Kidney (tissue), 14 donors: Measurements from ENCODE around the gene MUC3A. TPM values are rescaled to one million over a fixed set of nuclear protein-coding genes. Genes with fewer than 3 reads are reported as not detected.

ENCODE experiments used
- DNase-seq, 5 donors: peaks; one replicate each; pipeline ENCODE4 v3.0.0-alpha.2; 2013 to 2020
- FAIRE-seq: peaks from 2 replicates; lab custom pipeline; 2012; peaks lifted over from hg19 to GRCh38; lab: Jason Lieb, UNC
- H3K27ac ChIP-seq, 2 donors: one replicate each; pipeline ENCODE4 v1.7.0; 2013; ENCODE audit warnings: low read depth in 2 of 2, low read length in 2 of 2, inconsistent platforms in 1 of 2
- H3K27me3 ChIP-seq: one replicate; pipeline ENCODE4 v1.7.1; 2013; ENCODE audit warnings: low read length, inconsistent platforms; ENCODE audit not compliant: control insufficient read depth, insufficient read depth
- H3K36me3 ChIP-seq, 3 donors: one replicate each; pipeline versions ENCODE4 v1.7.0 to v1.7.1; 2013; ENCODE audit warnings: low read length in 3 of 3, control low read depth in 1 of 3, inconsistent platforms in 1 of 3; ENCODE audit not compliant: insufficient read depth in 3 of 3, control insufficient read depth in 2 of 3
- H3K4me1 ChIP-seq, 3 donors: one replicate each; pipeline versions ENCODE4 v1.7.0 to v1.7.1; 2013; ENCODE audit warnings: low read length in 3 of 3, inconsistent platforms in 1 of 3, low read depth in 1 of 3; ENCODE audit not compliant: control insufficient read depth in 2 of 3, insufficient read depth in 2 of 3
- H3K4me3 ChIP-seq, 3 donors: one replicate each; pipeline versions ENCODE4 v1.7.0 to v1.8.1; 2013; ENCODE audit warnings: low read length in 3 of 3, control low read depth in 1 of 3, inconsistent platforms in 1 of 3
- H3K9ac ChIP-seq, 3 donors: one replicate each; pipeline versions ENCODE4 v1.7.0 to v1.7.1; 2013; ENCODE audit warnings: low read length in 3 of 3, control low read depth in 1 of 3, inconsistent platforms in 1 of 3
- H3K9me3 ChIP-seq, 3 donors: one replicate each; pipeline versions ENCODE4 v1.7.0 to v1.7.1; 2013; ENCODE audit warnings: low read length in 3 of 3, control low read depth in 1 of 3, inconsistent platforms in 1 of 3; ENCODE audit not compliant: control insufficient read depth in 2 of 3, insufficient read depth in 1 of 3
- intact Hi-C: fragments of 100-400 bp; cut with DNase I; formaldehyde crosslinking; loops from one replicate; pipeline ENCODE4 v1.11.1; 2022
- polyA plus RNA-seq: library from polyadenylated mRNA; stranded (reverse); fragments of 350-450 nt; fragmentation: Illumina TruSeq; extraction: RNeasy Lipid Tissue Mini Kit (QIAGEN cat#74804); gene quantifications from one replicate; pipeline ENCODE4 v1.2.3, GENCODE V29; 2014; ENCODE audit warnings: low read depth, low replicate concordance; ENCODE audit not compliant: insufficient read depth
- total RNA-seq: library from RNA; stranded (reverse); fragmentation: NEBNext Ultra II Directional; extraction: Animal tissue kit (Norgen Biotek cat#: 25700); gene quantifications from one replicate; pipeline ENCODE4 v1.2.1, GENCODE V29; 2021
- TF ChIP-seq, protein P1 (sequence below): IDR thresholded peaks from 3 replicates; pipeline ENCODE4 v1.5.1; 2012; ENCODE audit warnings: mild to moderate bottlenecking, moderate library complexity, borderline replicate concordance; ENCODE audit not compliant: insufficient read depth; ENCODE audit errors: extremely low read depth
- donor health status: control.
- donor health status: control.
- donor health status: control.
- donor health status: control.
- donor health status: control.
- donor health status: DM: yes; HTN: yes; CAD: no.
- donor health status: Normal renal cell carcinoma (clear cell type).

MUC3A gene
- total and polyA plus RNA-seq, 2 donors from 2014 or later = 0.65 to 39.1 TPM

- H3K4me1 ChIP-seq = no peaks in the 10 kb centered on the region
- DNase-seq (no peak), FAIRE-seq (no peak)
- peaks cover 0 to 3% (median 0%) of the 10 kb centered on the region in 3 donors for H3K9me3 ChIP-seq
- no peak overlapping the region for H3K9ac ChIP-seq
- H3K27me3 ChIP-seq = no peaks in the 10 kb centered on the region
- TF ChIP-seq, protein P1, sequence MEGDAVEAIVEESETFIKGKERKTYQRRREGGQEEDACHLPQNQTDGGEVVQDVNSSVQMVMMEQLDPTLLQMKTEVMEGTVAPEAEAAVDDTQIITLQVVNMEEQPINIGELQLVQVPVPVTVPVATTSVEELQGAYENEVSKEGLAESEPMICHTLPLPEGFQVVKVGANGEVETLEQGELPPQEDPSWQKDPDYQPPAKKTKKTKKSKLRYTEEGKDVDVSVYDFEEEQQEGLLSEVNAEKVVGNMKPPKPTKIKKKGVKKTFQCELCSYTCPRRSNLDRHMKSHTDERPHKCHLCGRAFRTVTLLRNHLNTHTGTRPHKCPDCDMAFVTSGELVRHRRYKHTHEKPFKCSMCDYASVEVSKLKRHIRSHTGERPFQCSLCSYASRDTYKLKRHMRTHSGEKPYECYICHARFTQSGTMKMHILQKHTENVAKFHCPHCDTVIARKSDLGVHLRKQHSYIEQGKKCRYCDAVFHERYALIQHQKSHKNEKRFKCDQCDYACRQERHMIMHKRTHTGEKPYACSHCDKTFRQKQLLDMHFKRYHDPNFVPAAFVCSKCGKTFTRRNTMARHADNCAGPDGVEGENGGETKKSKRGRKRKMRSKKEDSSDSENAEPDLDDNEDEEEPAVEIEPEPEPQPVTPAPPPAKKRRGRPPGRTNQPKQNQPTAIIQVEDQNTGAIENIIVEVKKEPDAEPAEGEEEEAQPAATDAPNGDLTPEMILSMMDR = no peak
- H3K36me3 ChIP-seq = no peaks in the 10 kb centered on the region
- intact Hi-C loops = no loop called here
- H3K4me3 ChIP-seq = no peak overlapping the region
- no peak overlapping the region for H3K27ac ChIP-seq
Measured at GRCh38 chr7:101009629-101010028, 60.3 kb downstream of the MUC3A start.

DNA sequence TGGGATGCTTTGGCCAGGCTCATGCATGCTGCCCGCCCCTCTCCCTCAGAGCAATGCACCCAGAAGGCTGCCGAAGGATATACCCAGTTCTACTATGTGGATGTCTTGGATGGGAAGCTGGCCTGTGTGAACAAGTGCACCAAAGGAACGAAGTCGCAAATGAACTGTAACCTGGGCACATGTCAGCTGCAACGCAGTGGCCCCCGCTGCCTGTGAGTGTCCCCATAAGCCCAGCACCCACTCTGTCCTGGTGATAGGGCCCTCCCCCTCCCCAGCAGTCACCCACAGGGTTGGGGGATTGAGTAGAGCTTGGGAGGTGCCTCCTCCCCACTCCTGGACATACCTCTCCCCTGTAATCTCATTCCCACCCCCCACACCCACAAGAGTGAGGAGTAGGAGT is 63.6 kb downstream of the MUC3A start:
- DNase-seq = peak in 1 of 5 donors; percentile 22
- H3K27ac ChIP-seq = no peak overlapping the region
- intact Hi-C loops = no loop called here
- H3K27me3 ChIP-seq = no peaks in the 10 kb centered on the region
- TF ChIP-seq, protein P1 = no peak
- peaks cover 0 to 8% (median 0%) of the 10 kb centered on the region in 3 donors for H3K4me1 ChIP-seq
- no peak overlapping the region for H3K9ac ChIP-seq
- FAIRE-seq = no peak
- H3K4me3 ChIP-seq = no peak overlapping the region
- no peaks in the 10 kb centered on the region for H3K36me3 ChIP-seq
- peaks cover 0 to 3% (median 0%) of the 10 kb centered on the region in 3 donors for H3K9me3 ChIP-seq

DNA sequence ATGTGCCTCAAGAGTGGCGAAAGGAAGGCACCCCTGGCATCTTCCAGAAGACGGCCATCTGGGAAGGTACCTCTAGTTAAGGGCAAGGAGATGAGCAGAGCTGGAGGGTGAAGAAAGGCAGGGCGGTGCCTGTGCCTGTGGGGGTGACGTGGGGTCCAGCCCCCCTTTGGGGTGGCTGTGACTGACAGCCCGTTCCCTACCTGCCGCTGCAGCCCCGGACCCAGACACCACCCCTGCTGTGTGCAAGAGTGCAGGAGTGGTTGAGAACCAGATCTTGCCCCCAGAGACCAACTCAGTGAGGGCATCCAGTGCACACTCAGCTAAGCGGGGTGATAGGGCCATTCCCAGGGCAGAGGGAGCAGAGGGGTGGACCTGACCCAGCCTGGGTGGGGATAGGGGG is 66.3 kb downstream of the MUC3A start:
- Histone ChIP-seq H3K9ac (no peak overlapping the region), H3K27ac (no peak overlapping the region), H3K9me3 (peaks cover 0 to 3% (median 0%) of the 10 kb centered on the region in 3 donors), H3K36me3 (no peaks in the 10 kb centered on the region), H3K4me3 (no peak overlapping the region), H3K4me1 (peaks cover 0 to 8% (median 0%) of the 10 kb centered on the region in 3 donors), H3K27me3 (no peaks in the 10 kb centered on the region)
- DNase-seq = peak in 1 of 5 donors; percentile 48
- TF ChIP-seq, protein P1 = no peak
- FAIRE-seq = no peak
- intact Hi-C loops = no loop called here
